Measurements from ENCODE around the gene HOXA4.

The HOXA4 gene

GRCh38 chr7:27154901-27155815 lies 24.6 kb upstream of the HOXA4 start:
- Histone ChIP-seq H3K36me3 (ENCODE audit: control insufficient read depth, low read length) (no peaks in the 10 kb centered on the region), H3F3A (ENCODE audit: control insufficient read depth, insufficient read depth) (no peaks in the 10 kb centered on the region), H3K4me3 (ENCODE audit: low read length) (no peak overlapping the region), H3K27ac (ENCODE audit: low read depth, low read length) (no peak overlapping the region), H3K9me3 (ENCODE audit: control insufficient read depth, insufficient read depth, low read length) (no peaks in the 10 kb centered on the region), H4K20me1 (ENCODE audit: control insufficient read depth, insufficient read depth, low read depth, low read length) (no peaks in the 10 kb centered on the region), H3K9me2 (replicated peaks; ENCODE audit: control insufficient read depth, low read length) (no peaks in the 10 kb centered on the region), H3K27me3 (ENCODE audit: control insufficient read depth, low read length) (peaks cover 83% of the 10 kb centered on the region), H3K4me2 (ENCODE audit: low read length) (peak overlapping the region; percentile 13; the same call in 1 of the 2 replicates), H3K4me1 (ENCODE audit: control insufficient read depth, low read length) (peaks cover 32% of the 10 kb centered on the region), H3K79me2 (ENCODE audit: control insufficient read depth, low read length) (no peaks in the 10 kb centered on the region)
- no peak; the same call in 1 of the 2 replicates for TF ChIP-seq EZH2phosphoT487 (IDR thresholded peaks at IDR 0.05; ENCODE audit: borderline replicate concordance, low read length)
- no peak for TF ChIP-seq CTCF (IDR thresholded peaks at IDR 0.05; ENCODE audit: low read depth, low read length, poor library complexity, severe bottlenecking)

DNA sequence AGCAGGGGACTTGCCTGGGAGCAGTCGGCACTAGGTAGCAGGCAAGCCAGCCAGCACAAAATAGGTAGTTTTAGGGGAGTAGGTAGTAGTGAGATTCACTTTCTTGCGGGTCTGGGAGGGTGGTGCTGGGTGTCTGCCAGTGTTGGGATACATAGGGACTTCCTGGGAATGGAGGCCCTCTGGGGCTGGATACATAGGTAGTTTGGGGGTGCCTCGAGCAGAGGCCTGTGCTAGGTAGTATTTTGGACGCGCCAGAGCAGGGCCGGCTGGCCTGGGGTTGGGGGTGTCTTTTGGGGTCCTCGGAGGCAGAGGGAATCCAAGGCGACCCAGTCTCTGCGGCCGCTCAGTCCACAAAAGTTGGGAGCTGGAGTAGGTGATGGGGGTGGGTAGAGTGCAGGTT lies 23.8 kb upstream of the HOXA4 start:
- Histone ChIP-seq H4K20me1 (ENCODE audit: control insufficient read depth, insufficient read depth, low read depth, low read length) (no peaks in the 10 kb centered on the region), H3K27ac (ENCODE audit: low read depth, low read length) (no peak overlapping the region), H3K79me2 (ENCODE audit: control insufficient read depth, low read length) (no peaks in the 10 kb centered on the region), H3K4me2 (ENCODE audit: low read length) (no peak overlapping the region), H3K4me3 (ENCODE audit: low read length) (no peak overlapping the region), H3K36me3 (ENCODE audit: control insufficient read depth, low read length) (no peaks in the 10 kb centered on the region), H3K9me2 (replicated peaks; ENCODE audit: control insufficient read depth, low read length) (no peaks in the 10 kb centered on the region), H3K27me3 (ENCODE audit: control insufficient read depth, low read length) (peaks cover 77% of the 10 kb centered on the region), H3F3A (ENCODE audit: control insufficient read depth, insufficient read depth) (no peaks in the 10 kb centered on the region), H3K4me1 (ENCODE audit: control insufficient read depth, low read length) (peaks cover 34% of the 10 kb centered on the region), H3K9me3 (ENCODE audit: control insufficient read depth, insufficient read depth, low read length) (no peaks in the 10 kb centered on the region)
- TF ChIP-seq CTCF (IDR thresholded peaks at IDR 0.05; ENCODE audit: low read depth, low read length, poor library complexity, severe bottlenecking): no peak
- TF ChIP-seq EZH2phosphoT487 (IDR thresholded peaks at IDR 0.05; ENCODE audit: borderline replicate concordance, low read length): no peak; the same call in 1 of the 2 replicates

GRCh38 chr7:27153526-27153925 lies 23.0 kb upstream of the HOXA4 start:
- no peaks in the 10 kb centered on the region for H3K79me2 ChIP-seq (ENCODE audit: control insufficient read depth, low read length)
- H3K27ac ChIP-seq (ENCODE audit: low read depth, low read length): no peak overlapping the region
- peaks cover 71% of the 10 kb centered on the region for H3K27me3 ChIP-seq (ENCODE audit: control insufficient read depth, low read length)
- TF ChIP-seq EZH2phosphoT487 (IDR thresholded peaks at IDR 0.05; ENCODE audit: borderline replicate concordance, low read length): no peak
- no peak for TF ChIP-seq CTCF (IDR thresholded peaks at IDR 0.05; ENCODE audit: low read depth, low read length, poor library complexity, severe bottlenecking)
- no peak overlapping the region for H3K4me3 ChIP-seq (ENCODE audit: low read length)
- no peak overlapping the region for H3K4me2 ChIP-seq (ENCODE audit: low read length)
- H3F3A ChIP-seq (ENCODE audit: control insufficient read depth, insufficient read depth): no peaks in the 10 kb centered on the region
- no peaks in the 10 kb centered on the region for H3K9me3 ChIP-seq (ENCODE audit: control insufficient read depth, insufficient read depth, low read length)
- H4K20me1 ChIP-seq (ENCODE audit: control insufficient read depth, insufficient read depth, low read depth, low read length): no peaks in the 10 kb centered on the region
- no peaks in the 10 kb centered on the region for H3K9me2 ChIP-seq (replicated peaks; ENCODE audit: control insufficient read depth, low read length)
- H3K4me1 ChIP-seq (ENCODE audit: control insufficient read depth, low read length): peaks cover 39% of the 10 kb centered on the region
- no peaks in the 10 kb centered on the region for H3K36me3 ChIP-seq (ENCODE audit: control insufficient read depth, low read length)

All from DOHH2 (cell line).